ENCODE results near the gene OR52E6. TPM values are rescaled to one million over a fixed set of nuclear protein-coding genes. Genes with fewer than 3 reads are reported as not detected.

The OR52E6 gene
- total RNA-seq, 1 donor from 2014 or later = not detected

DNA sequence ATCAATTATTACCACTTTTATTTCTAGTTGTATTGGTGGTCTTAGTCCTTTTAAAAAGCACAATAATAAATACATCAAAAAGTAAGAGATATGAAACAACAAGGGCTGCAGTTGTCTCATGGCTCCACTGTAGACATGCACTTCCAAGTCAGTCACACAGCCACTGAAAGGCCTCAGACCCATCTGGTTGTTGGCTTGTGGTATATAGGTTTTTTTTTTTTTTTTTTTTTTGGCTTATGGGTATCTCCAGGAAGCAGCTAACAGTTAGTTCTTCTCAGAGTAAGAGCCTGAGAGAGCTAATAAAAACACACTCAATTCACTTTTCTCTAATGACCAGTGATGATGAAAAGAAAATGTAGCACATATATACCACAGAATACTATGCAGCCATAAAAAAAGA is 6.0 kb upstream of the OR52E6 start:
- DNase-seq (ENCODE audit: extremely low spot score in 2 of 2) = no peak
- H3K27ac ChIP-seq = no peak overlapping the region
- no peaks in the 10 kb centered on the region for H3K27me3 ChIP-seq
- no peaks in the 10 kb centered on the region for H3K4me1 ChIP-seq
- H3K4me3 ChIP-seq = no peak overlapping the region
- TF ChIP-seq, protein P1, sequence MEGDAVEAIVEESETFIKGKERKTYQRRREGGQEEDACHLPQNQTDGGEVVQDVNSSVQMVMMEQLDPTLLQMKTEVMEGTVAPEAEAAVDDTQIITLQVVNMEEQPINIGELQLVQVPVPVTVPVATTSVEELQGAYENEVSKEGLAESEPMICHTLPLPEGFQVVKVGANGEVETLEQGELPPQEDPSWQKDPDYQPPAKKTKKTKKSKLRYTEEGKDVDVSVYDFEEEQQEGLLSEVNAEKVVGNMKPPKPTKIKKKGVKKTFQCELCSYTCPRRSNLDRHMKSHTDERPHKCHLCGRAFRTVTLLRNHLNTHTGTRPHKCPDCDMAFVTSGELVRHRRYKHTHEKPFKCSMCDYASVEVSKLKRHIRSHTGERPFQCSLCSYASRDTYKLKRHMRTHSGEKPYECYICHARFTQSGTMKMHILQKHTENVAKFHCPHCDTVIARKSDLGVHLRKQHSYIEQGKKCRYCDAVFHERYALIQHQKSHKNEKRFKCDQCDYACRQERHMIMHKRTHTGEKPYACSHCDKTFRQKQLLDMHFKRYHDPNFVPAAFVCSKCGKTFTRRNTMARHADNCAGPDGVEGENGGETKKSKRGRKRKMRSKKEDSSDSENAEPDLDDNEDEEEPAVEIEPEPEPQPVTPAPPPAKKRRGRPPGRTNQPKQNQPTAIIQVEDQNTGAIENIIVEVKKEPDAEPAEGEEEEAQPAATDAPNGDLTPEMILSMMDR (IDR thresholded peaks at IDR 0.05) = no peak
- TF ChIP-seq POLR2A (IDR thresholded peaks at IDR 0.05) (no peak), POLR2AphosphoS5 (IDR thresholded peaks at IDR 0.05; ENCODE audit: insufficient read depth in 1 of 2, low read depth in 1 of 2) (no peak)
- H3K9me3 ChIP-seq = no peaks in the 10 kb centered on the region
- H3K36me3 ChIP-seq = no peaks in the 10 kb centered on the region
- intact Hi-C loops (cut with DNase I) = no loop called here

DNA sequence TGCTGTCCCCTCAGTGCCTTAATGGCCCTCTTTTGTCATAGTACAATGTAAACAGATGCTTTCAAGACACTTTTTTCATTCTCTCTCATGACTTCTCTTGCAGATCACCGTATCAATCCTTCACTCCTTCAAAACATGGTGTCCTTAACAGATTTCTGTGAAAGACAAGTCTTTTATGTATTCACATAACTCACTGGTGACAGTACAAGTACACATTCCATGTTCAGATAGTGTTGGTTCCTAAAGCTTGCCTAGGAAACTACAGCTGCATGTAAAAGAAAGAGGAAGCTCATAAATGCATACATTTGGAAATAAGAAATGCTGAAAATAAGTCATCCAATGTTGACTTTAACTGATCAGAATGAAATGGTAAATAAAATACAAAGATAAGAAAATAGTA is 5.0 kb upstream of the OR52E6 start:
- TF ChIP-seq POLR2A (IDR thresholded peaks at IDR 0.05) (no peak), POLR2AphosphoS5 (IDR thresholded peaks at IDR 0.05; ENCODE audit: insufficient read depth in 1 of 2, low read depth in 1 of 2) (no peak)
- TF ChIP-seq, protein P1 (IDR thresholded peaks at IDR 0.05) = no peak

DNA sequence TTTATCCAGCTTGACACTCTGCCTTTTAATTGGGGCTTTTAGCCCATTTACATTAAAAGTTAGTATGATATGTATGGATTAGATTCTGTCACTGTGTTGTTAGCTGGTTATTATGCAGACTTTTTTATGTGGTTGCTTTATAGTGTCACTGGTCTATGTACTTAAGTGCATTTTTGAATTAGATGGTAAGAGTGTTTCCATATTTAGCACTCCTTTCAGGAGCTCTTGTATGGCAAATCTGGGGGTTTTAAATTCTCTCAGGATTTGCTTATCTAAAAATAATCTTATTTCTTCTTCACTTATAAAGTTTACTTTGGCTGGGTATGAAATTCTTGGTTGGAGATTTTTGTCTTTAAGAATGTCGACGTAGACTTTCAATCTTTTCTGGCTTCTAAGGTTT is 4.0 kb downstream of the OR52E6 start:
- DNase-seq (ENCODE audit: extremely low spot score in 2 of 2) = no peak
- no peak for TF ChIP-seq POLR2A (IDR thresholded peaks at IDR 0.05)
- TF ChIP-seq, protein P1 (IDR thresholded peaks at IDR 0.05) = no peak
- TF ChIP-seq POLR2AphosphoS5 (IDR thresholded peaks at IDR 0.05; ENCODE audit: insufficient read depth in 1 of 2, low read depth in 1 of 2) = no peak
- intact Hi-C loops (cut with DNase I) = no loop called here
- Histone ChIP-seq H3K27ac (no peak overlapping the region), H3K9me3 (no peaks in the 10 kb centered on the region), H3K4me3 (no peak overlapping the region), H3K27me3 (no peaks in the 10 kb centered on the region), H3K36me3 (no peaks in the 10 kb centered on the region), H3K4me1 (no peaks in the 10 kb centered on the region)

More for the DNA sequence above, 5.0 kb upstream of the OR52E6 start:
- Histone ChIP-seq H3K27me3 (no peaks in the 10 kb centered on the region), H3K27ac (no peak overlapping the region), H3K4me3 (no peak overlapping the region), H3K4me1 (no peaks in the 10 kb centered on the region), H3K9me3 (no peaks in the 10 kb centered on the region), H3K36me3 (no peaks in the 10 kb centered on the region)
- no peak for DNase-seq (ENCODE audit: extremely low spot score in 2 of 2)
- intact Hi-C loops (cut with DNase I) = no loop called here

DNA sequence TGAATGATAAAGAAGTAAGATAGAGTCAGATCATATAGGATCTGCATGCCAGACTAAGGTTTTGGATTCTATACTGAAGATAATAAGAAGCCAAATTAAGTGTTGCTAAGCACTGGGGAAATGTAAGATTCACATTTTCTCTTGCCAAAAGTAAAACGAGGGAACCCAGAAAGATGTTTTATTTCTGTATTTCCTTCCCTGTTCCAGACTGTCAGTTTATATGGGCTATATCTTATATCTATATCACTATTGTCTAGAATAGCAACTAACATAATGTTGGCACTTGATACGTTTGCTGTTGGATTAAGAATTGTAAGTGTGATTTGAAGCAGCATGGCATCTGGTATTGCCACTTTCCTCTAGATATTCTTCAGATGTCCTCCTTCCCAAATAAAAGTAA is 8.3 kb downstream of the OR52E6 start:
- Histone ChIP-seq H3K27me3 (no peaks in the 10 kb centered on the region), H3K4me3 (no peak overlapping the region), H3K36me3 (no peaks in the 10 kb centered on the region), H3K27ac (no peak overlapping the region), H3K4me1 (no peaks in the 10 kb centered on the region), H3K9me3 (no peaks in the 10 kb centered on the region)
- no peak for TF ChIP-seq POLR2A (IDR thresholded peaks at IDR 0.05)
- no peak for TF ChIP-seq POLR2AphosphoS5 (IDR thresholded peaks at IDR 0.05; ENCODE audit: insufficient read depth in 1 of 2, low read depth in 1 of 2)
- TF ChIP-seq, protein P1 (IDR thresholded peaks at IDR 0.05) = no peak
- DNase-seq (ENCODE audit: extremely low spot score in 2 of 2) = no peak
- intact Hi-C loops (cut with DNase I) = no loop called here

DNA sequence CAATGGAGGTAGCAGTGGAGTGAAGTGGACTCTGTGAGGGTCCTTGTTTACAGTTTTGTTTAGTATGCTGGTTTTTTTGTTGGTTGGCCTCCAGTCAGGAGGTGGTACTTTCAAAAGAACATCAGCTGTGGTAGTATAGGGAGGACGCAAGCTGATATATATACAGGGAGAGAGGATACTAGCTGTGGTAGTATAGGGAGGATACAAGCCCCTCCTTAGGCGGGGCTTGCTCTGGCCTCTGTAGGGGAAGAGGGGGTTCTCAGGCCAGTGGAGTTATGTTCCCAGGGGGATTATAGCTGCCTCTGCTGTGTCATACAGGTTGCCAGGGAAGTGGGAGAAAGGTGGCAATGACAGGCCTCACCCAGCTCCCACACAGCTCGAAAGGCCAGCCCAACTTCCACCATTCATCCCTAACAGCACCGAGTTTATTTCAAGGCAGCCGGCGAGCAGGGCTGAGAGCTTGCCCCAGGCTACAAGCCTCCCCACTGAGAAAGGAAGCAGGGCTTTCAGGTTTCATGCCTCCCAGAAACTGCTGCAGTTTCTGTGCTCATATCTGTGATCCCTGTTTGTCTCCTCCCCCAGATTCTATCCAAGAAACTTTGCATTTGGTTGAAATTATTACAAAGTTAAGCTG is 10.4 kb downstream of the OR52E6 start:
- no peaks in the 10 kb centered on the region for H3K9me3 ChIP-seq
- TF ChIP-seq POLR2AphosphoS5 (IDR thresholded peaks at IDR 0.05; ENCODE audit: insufficient read depth in 1 of 2, low read depth in 1 of 2) (no peak), POLR2A (IDR thresholded peaks at IDR 0.05) (no peak)
- TF ChIP-seq, protein P1 (IDR thresholded peaks at IDR 0.05) = no peak
- H3K36me3 ChIP-seq = no peaks in the 10 kb centered on the region
- H3K27ac ChIP-seq = no peak overlapping the region
- H3K27me3 ChIP-seq = no peaks in the 10 kb centered on the region
- H3K4me3 ChIP-seq = no peak overlapping the region
- H3K4me1 ChIP-seq = no peaks in the 10 kb centered on the region
- intact Hi-C loops (cut with DNase I) = no loop called here
- DNase-seq (ENCODE audit: extremely low spot score in 2 of 2) = no peak
